ENCODE data around the gene SRPX. TPM values are rescaled to one million over a fixed set of nuclear protein-coding genes. Genes with fewer than 3 reads are reported as not detected.

SRPX gene
- polyA plus RNA-seq, 2 of the 4 experiments (the other 2 are of a cell fraction), result 1.8 to 3.8 TPM

DNA sequence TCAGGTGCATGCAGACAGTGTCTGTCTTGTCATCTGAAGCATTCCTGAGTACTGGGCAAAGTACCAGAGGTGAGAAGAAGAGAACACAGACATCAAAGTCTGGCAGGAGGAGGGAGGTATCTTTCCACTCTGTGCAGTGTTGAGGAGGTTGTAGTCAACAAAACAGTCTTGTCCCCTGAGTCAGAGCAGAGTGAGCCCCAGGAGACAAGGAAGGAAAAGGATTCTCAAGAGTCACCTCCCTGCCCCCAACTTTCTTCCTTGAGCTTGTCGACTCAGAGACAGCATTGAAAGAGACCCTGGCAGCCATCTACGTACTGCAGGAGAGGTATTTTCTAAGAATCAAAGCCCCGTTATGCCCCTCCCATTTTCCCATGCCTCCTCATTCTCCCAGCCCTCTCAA is 4.4 kb upstream of the SRPX start:
- ChIA-PET CTCF (interaction anchor here (0.6 to 1.3 kb wide), 2 partner anchors 50 to 102 kb away, joined by 3 to 5 read pairs; partner anchors contain the start of gene RPGR), POLR2A (interaction anchor here (0.9 kb wide), 1 partner anchor 102 kb away, joined by 3 read pairs; the partner anchor contains the start of gene RPGR)
- peak in 1 of 2 experiments; percentile 15 for DNase-seq (ENCODE audit: low read depth in 1 of 2, low spot score in 1 of 2)
- TF ChIP-seq EP300 (IDR thresholded peaks at IDR 0.05) (no peak), CTCF (IDR thresholded peaks at IDR 0.05) (no peak), MYC (IDR thresholded peaks at IDR 0.05; ENCODE audit: borderline replicate concordance, low read length) (no peak), HDAC2 (IDR thresholded peaks at IDR 0.05) (no peak), RFX5 (IDR thresholded peaks at IDR 0.05) (no peak), FOSL2 (IDR thresholded peaks at IDR 0.05) (no peak), FOSL2 (CRISPR knock-in tag; IDR thresholded peaks at IDR 0.05) (no peak), MAFK (IDR thresholded peaks at IDR 0.05; ENCODE audit: partially characterized antibody) (no peak), ZC3H11A (IDR thresholded peaks at IDR 0.05) (no peak), ZFP36 (IDR thresholded peaks at IDR 0.05; ENCODE audit: borderline replicate concordance, partially characterized antibody) (no peak), CEBPB (IDR thresholded peaks at IDR 0.05) (no peak), HEYL (CRISPR knock-in tag; IDR thresholded peaks at IDR 0.05) (no peak), TP53 (CRISPR knock-in tag; IDR thresholded peaks at IDR 0.05) (no peak), RARB (CRISPR knock-in tag; IDR thresholded peaks at IDR 0.05) (no peak), MAX (IDR thresholded peaks at IDR 0.05) (no peak)
- Histone ChIP-seq H3K4me2 (peak overlapping the region; percentile 38), H3K4me1 (0 out of 3 replicates have a peak, but pooled peaks cover 3% of the 10 kb centered on the region), H3K9me3 (no peaks in the 10 kb centered on the region), H3K4me3 (peak overlapping the region; percentile 25; the same call in 1 of the 3 replicates), H3K27ac (peak overlapping the region in 1 of 2 experiments; percentile 62; a peak in 2 of 6 replicates)
- WGBS (ENCODE audit: missing lambda C conversion rate), result 0% methylated on average over 3 of the region's 3 CpGs
- ATAC-seq, result peak; percentile 14 to 48; a peak in 4 of 6 replicates
- FAIRE-seq, result peak; percentile 84

DNA sequence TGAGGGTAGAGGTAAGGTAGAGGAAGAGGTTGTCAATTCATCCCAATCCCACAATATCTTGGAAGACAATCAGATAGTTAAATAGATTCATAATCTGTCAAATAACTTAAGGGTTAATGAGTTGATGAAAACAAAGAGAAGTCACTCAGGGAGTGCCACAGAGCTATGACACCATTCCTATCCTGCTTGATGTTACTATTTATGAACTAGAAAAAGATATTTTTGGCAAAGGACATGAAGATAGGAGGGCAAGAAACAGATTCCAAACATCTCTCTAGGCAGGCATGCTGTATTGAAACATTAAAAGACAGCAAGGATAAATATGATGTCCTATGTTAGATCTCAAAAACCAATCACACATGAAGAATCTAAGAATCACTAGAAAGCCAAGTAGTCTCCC is 3.5 kb upstream of the SRPX start:
- no peak overlapping the region for H3K4me3 ChIP-seq
- no peak for FAIRE-seq
- no peak overlapping the region for H3K4me2 ChIP-seq
- TF ChIP-seq CEBPB (IDR thresholded peaks at IDR 0.05) (no peak), EHF (CRISPR knock-in tag; IDR thresholded peaks at IDR 0.05) (no peak), CHD4 (IDR thresholded peaks at IDR 0.05; ENCODE audit: borderline replicate concordance) (no peak), PHF8 (IDR thresholded peaks at IDR 0.05; ENCODE audit: borderline replicate concordance, low read depth) (no peak), JUN (IDR thresholded peaks at IDR 0.05) (no peak), RARB (CRISPR knock-in tag; IDR thresholded peaks at IDR 0.05) (no peak), KDM1A (IDR thresholded peaks at IDR 0.05; ENCODE audit: low read depth) (no peak), GATA3 (IDR thresholded peaks at IDR 0.05; ENCODE audit: borderline replicate concordance) (no peak)
- TF ChIP-seq, protein P1, sequence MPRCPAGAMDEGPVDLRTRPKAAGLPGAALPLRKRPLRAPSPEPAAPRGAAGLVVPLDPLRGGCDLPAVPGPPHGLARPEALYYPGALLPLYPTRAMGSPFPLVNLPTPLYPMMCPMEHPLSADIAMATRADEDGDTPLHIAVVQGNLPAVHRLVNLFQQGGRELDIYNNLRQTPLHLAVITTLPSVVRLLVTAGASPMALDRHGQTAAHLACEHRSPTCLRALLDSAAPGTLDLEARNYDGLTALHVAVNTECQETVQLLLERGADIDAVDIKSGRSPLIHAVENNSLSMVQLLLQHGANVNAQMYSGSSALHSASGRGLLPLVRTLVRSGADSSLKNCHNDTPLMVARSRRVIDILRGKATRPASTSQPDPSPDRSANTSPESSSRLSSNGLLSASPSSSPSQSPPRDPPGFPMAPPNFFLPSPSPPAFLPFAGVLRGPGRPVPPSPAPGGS (IDR thresholded peaks at IDR 0.05), result no peak
- TF ChIP-seq, protein P2, sequence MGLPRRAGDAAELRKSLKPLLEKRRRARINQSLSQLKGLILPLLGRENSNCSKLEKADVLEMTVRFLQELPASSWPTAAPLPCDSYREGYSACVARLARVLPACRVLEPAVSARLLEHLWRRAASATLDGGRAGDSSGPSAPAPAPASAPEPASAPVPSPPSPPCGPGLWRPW (IDR thresholded peaks at IDR 0.05), result no peak
- no peak overlapping the region for H3K27ac ChIP-seq
- ChIA-PET POLR2A (interaction anchor here (0.9 kb wide), 1 partner anchor 103 kb away, joined by 3 read pairs; the partner anchor contains the start of gene RPGR), CTCF (no interaction called here)
- peaks cover 7% of the 10 kb centered on the region; the same call in 1 of the 3 replicates for H3K4me1 ChIP-seq
- DNase-seq (ENCODE audit: low read depth in 1 of 2, low spot score in 1 of 2), result no peak
- no peaks in the 10 kb centered on the region for H3K9me3 ChIP-seq
- no peak for ATAC-seq

Data from A549 (cell line).